Epithelial cell of esophagus (primary cell): Measurements from ENCODE around the gene CLK1.
"Not testable (repeated sequence)": the region's sequence is repeated elsewhere in the genome, so short reads cannot be mapped to it uniquely, and the experiment has no call there.

ENCODE experiments used
- DNase-seq: peaks from one replicate; pipeline ENCODE4 v3.0.0; 2010; ENCODE audit warnings: low read depth
- H3K4me3 ChIP-seq: 2 replicates; pipeline ENCODE4 v1.5.1; 2011; ENCODE audit warnings: mild to moderate bottlenecking, low read length, control low read depth
- TF ChIP-seq, protein P1 (sequence below): IDR thresholded peaks from 2 replicates; pipeline ENCODE4 v1.5.1; 2011; ENCODE audit warnings: low read depth, mild to moderate bottlenecking, low read length, control low read depth, inconsistent platforms; ENCODE audit not compliant: insufficient read depth; ENCODE audit errors: missing control alignments

CLK1 gene

DNA sequence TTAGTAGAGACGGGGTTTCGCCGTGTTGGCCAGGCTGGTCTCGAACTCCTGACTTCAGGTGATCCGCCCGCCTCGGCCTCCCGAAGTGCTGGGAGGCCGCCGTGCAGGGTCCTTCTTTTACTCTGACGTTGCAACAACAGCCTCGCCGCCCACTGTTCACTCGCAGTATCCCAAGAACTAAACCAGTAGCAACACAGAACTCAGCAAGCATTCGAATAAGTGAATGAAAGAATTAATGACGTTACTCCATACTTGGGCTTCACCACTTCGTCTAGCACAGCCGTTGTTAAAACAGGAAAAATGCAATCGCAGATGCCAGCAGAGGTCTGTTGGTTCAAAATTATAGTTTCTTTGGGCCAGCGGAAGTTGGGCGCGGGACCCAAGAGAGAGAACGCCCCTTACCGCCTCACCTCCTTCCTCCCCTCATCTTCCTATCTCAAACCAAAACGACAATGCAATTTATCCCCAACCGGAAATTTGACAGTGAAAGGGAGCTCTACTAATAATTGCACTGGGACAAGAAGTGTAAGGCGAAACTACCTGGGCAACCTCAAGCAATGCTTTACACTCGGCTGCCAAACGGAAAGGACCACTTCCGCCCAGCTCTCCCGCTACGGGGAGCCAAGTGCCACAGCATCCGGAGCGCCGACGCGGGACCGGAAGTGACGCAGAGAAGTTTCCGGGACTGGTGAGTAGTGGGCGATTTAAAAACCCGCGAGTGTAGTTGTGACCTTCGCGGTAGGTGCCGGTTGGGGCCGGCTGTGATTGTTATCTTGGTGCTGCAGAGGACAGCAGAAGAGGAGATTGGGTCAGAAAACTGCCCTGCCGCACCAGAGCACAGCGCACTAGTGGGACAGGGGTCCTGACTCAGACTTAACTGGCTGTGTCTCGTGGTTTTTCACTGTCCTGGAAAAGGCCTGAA, 24.5 kb upstream of the CLK1 start, which contains the start of the genes NIF3L1 and PPIL3:
NIF3L1 (plus strand) TSS at position 668 of the 922 bp plus-strand sequence. CDS start 2,573 bp downstream, outside the sequence.
PPIL3 (minus strand) TSS at position 374 of the 922 bp plus-strand sequence. CDS start 1,462 bp downstream, outside the sequence.
- DNase-seq = peak; percentile 99
- TF ChIP-seq, protein P1, sequence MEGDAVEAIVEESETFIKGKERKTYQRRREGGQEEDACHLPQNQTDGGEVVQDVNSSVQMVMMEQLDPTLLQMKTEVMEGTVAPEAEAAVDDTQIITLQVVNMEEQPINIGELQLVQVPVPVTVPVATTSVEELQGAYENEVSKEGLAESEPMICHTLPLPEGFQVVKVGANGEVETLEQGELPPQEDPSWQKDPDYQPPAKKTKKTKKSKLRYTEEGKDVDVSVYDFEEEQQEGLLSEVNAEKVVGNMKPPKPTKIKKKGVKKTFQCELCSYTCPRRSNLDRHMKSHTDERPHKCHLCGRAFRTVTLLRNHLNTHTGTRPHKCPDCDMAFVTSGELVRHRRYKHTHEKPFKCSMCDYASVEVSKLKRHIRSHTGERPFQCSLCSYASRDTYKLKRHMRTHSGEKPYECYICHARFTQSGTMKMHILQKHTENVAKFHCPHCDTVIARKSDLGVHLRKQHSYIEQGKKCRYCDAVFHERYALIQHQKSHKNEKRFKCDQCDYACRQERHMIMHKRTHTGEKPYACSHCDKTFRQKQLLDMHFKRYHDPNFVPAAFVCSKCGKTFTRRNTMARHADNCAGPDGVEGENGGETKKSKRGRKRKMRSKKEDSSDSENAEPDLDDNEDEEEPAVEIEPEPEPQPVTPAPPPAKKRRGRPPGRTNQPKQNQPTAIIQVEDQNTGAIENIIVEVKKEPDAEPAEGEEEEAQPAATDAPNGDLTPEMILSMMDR = no peak
- H3K4me3 ChIP-seq = peak within 1 kb of the TSS; percentile 99

DNA sequence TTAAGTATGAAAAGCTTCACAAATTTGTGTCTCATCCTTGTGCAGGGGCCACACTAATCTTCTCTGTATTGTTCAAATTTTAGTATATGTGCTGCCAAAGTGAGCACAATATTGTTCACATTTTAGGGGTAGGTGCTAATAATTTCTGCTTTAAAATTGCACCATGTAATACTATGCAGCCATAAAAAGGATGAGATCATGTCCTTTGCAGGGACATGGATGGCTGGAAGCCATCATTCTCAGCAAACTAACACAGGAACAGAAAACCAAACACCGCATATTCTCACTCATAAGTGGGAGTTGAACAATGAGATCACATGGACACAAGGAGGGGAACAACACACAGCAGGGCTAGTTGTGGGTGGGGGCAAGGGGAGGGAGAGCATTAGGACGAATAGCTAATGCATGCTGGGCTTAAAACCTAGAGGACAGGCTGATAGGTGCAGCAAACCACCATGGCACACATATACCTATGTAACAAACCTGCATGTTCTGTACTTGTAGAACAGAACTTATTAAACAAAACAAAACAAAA, 17.3 kb upstream of the CLK1 start:
- not testable (repeated sequence) for DNase-seq, H3K4me3 ChIP-seq

- no peak overlapping the region for H3K4me3 ChIP-seq
- DNase-seq = no peak
- TF ChIP-seq, protein P1 = no peak
Measured at GRCh38 chr2:200878289-200878880, 13.9 kb upstream of the CLK1 start.

DNA sequence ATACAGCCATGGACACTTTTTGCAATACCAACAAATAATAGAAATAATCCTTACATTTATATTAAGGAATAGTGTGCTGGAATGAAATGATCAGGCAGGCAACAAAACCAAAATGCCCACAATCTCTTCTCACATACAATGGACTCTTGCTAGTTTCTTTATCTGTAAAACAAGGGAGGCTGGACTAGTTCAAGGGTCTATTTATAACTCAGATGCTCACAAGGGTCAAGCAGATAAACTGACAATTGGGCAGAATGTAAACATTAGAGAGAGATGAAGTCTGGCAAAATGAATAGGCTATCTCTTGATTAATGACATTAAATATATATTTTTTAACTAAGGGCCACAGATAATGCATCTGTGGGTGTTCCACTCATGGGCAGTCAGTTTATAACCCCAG, 13.0 kb upstream of the CLK1 start:
- DNase-seq = no peak
- no peak overlapping the region for H3K4me3 ChIP-seq
- TF ChIP-seq, protein P1 = no peak

GRCh38 chr2:200873560-200873959, 9.1 kb upstream of the CLK1 start:
- DNase-seq = no peak

GRCh38 chr2:200871151-200871550, 6.7 kb upstream of the CLK1 start:
- no peak for DNase-seq
- H3K4me3 ChIP-seq = no peak overlapping the region
- TF ChIP-seq, protein P1 = no peak

More at GRCh38 chr2:200873560-200873959, 9.1 kb upstream of the CLK1 start:
- TF ChIP-seq, protein P1 = no peak
- no peak overlapping the region for H3K4me3 ChIP-seq

DNA sequence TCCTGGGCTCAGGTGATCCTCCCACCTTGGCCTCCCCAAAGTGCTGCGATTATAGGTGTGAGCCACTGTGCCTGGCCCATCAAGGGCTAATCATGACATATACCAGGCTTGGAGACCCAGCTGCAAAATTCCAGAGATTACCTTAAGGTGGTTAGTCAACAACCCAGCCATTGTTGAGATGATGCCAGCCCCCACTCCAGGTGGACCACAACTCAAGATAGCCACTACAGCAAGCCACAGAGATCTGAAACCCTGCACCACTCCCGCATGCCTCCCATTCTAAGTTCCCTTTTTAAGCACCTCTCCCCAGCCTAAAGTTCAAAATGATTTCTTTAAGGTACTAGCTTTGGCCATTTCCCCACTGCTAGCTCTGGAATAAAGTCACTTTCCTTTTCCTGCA, 4.6 kb upstream of the CLK1 start:
- no peak overlapping the region for H3K4me3 ChIP-seq
- no peak for DNase-seq
- TF ChIP-seq, protein P1 = no peak
